Prostate gland (tissue), 2 donors: Measurements from ENCODE around the gene AFDN.

Source experiments
- POLR2A ChIP-seq: fragments of 450-650 bp; IDR thresholded peaks from one replicate; pipeline ENCODE4 v1.6.1; 2016; ENCODE audit warnings: antibody characterized with exemption, mild to moderate bottlenecking
- POLR2AphosphoS5 ChIP-seq: sonication (generic); formaldehyde crosslinking; IDR thresholded peaks from one replicate; pipeline ENCODE4 v1.6.1; 2017; ENCODE audit warnings: antibody characterized with exemption
- TF ChIP-seq, protein P1 (sequence below), 4 experiments: fragments of 200-600 bp in 2 of 4; fragments of 450-650 bp in 2 of 4; sonication (generic) in 2 of 4; IDR thresholded peaks; 1 replicate in 3 of 4; 2 replicates in 1 of 4; pipeline ENCODE4 v1.5.1; 2016 to 2019; ENCODE audit warnings: antibody characterized with exemption in 4 of 4, mild to moderate bottlenecking in 2 of 4, moderate library complexity in 2 of 4

DNA sequence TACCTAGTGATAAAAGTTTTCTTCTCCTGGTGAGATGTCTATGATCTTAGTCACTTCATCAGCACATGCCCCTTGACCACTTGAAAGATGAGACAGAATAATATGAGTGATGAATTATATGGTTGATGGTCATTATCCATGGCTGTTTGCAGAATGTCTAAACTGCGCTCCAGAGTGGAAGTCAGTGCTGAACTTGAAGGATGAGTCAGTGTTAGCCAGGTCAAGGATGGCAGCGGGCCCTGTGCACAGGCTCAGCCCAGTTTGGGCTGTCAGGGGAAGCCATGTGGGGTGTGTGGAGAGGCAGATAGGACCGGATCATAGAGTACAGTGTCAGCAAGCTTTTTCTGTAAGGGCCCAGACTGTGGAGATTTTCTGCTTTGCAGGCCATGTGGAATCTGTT, 103.6 kb downstream of the AFDN start:
- TF ChIP-seq, protein P1, sequence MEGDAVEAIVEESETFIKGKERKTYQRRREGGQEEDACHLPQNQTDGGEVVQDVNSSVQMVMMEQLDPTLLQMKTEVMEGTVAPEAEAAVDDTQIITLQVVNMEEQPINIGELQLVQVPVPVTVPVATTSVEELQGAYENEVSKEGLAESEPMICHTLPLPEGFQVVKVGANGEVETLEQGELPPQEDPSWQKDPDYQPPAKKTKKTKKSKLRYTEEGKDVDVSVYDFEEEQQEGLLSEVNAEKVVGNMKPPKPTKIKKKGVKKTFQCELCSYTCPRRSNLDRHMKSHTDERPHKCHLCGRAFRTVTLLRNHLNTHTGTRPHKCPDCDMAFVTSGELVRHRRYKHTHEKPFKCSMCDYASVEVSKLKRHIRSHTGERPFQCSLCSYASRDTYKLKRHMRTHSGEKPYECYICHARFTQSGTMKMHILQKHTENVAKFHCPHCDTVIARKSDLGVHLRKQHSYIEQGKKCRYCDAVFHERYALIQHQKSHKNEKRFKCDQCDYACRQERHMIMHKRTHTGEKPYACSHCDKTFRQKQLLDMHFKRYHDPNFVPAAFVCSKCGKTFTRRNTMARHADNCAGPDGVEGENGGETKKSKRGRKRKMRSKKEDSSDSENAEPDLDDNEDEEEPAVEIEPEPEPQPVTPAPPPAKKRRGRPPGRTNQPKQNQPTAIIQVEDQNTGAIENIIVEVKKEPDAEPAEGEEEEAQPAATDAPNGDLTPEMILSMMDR (IDR thresholded peaks at IDR 0.05) = no peak
- no peak for TF ChIP-seq POLR2AphosphoS5
- no peak for TF ChIP-seq POLR2A
